ENCODE measurements around the gene ALOXE3. TPM values are rescaled to one million over a fixed set of nuclear protein-coding genes. Genes with fewer than 3 reads are reported as not detected.

ALOXE3 gene
- total and polyA plus RNA-seq, 4 experiments from 2014 or later = 0.20 to 0.33 (median 0.32) TPM; not detected in 1

DNA sequence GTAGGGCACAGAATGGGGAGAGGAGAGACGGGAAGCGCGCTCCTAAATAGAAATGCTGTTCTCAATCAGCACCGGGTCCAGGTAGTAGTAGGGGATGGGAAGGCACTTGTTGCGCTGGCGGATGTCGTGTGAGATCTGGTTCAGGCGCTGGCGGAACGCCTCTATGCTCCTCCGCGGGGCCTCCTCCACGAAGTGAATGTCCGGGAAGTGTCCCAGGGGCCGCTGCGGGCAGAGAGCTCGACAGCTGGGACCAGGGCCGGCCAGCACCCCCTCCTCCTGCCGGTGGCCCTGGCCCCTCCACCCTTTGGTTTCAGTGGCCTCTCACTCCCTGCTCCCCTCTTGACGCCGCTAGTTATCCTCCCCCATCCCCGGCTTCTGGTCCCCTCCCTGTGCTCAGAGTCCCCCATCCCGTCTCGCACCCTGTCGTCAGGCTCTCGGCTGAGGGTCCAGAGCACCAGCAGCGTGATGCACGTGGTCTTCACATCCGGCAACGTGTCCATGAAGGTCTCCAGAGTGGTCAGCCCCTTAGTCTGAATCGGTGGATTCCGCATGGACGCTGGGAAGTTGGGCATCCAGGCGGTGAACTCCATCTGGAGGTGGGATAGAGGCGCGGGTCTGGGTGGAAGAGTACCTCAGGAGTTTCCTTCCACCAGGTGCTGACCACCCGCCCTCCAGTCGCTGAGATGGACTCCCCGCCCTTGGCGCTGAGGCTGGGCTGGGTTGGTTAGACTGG, 45.4 kb downstream of the ALOXE3 start:
- intact Hi-C loops (cut with micrococcal nuclease) = loop anchor here (1.0 to 5.0 kb wide), 3 partner anchors 37 to 224 kb away; partner anchors contain the start of genes ALOXE3 and SLC25A35
- Histone ChIP-seq H3K4me3 (ENCODE audit: low read length in 2 of 2) (peak overlapping the region in 1 of 2 donors; percentile 33), H3K36me3 (ENCODE audit: insufficient read depth, low read length) (no peaks in the 10 kb centered on the region), H3K27me3 (ENCODE audit: insufficient read depth, low read length) (peaks cover 24% of the 10 kb centered on the region), H3K4me1 (ENCODE audit: insufficient read depth, low read length) (peaks cover 23% of the 10 kb centered on the region), H3K9me3 (ENCODE audit: control insufficient read depth in 1 of 2, low read length in 2 of 2) (no peaks in the 10 kb centered on the region), H3K27ac (ENCODE audit: low read depth, low read length) (no peak overlapping the region)
- Mint-ChIP-seq H3K36me3 (no peaks in the 10 kb centered on the region), H3K9me3 (peaks cover 0 to 2% (median 0%) of the 10 kb centered on the region in 8 donors), H3K4me3 (peak overlapping the region; percentile 74 to 97 (median 85)), H3K27me3 (peaks cover 12 to 20% of the 10 kb centered on the region in 2 donors), H3K4me1 (peaks cover 15 to 29% (median 23%) of the 10 kb centered on the region in 4 donors), H3K27ac (peak overlapping the region in 3 of 7 donors; percentile 27 to 76 (median 65))
- peak in 4 of 5 donors; percentile 26 to 49 (median 36) for DNase-seq
- ChIA-PET CTCF (ENCODE audit: partially characterized antibody) (interaction anchor here (0.6 to 9.9 kb wide), 20 partner anchors 7 to 228 kb away, joined by 3 to 147 read pairs (median 8); partner anchors contain the start of genes ALOX12B, ALOXE3 and RNF227), POLR2A (ENCODE audit: partially characterized antibody) (interaction anchor here (0.6 to 2.8 kb wide), 4 partner anchors 15 to 91 kb away, joined by 3 to 9 read pairs (median 3); no protein-coding TSS in a partner anchor)

DNA sequence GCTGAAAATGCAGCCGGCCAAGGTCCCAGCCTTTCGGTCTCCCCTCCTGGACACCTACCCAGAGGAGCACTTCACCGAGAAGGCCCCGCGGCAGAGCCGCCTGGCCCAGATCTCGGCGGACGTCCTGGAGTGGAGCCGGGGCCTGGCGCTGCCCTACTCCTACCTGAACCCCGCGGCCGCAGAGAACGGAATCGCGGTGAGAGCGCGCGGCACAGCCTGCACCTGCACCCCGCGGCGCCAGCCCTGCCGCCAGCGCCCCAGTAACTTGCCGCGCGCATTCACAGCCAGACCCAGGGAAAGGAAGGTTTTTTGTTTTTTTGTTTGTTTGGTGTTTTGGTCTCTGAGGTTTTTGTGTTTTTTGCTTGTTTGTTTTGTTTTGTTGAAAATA, 46.0 kb downstream of the ALOXE3 start:
- Mint-ChIP-seq H3K27ac (peak overlapping the region in 3 of 7 donors; percentile 6 to 65 (median 27)), H3K4me3 (peak overlapping the region; percentile 74 to 97 (median 80)), H3K36me3 (no peaks in the 10 kb centered on the region), H3K4me1 (peaks cover 14 to 29% (median 23%) of the 10 kb centered on the region in 4 donors), H3K9me3 (peaks cover 0 to 2% (median 0%) of the 10 kb centered on the region in 8 donors), H3K27me3 (peaks cover 13 to 22% of the 10 kb centered on the region in 2 donors)
- Histone ChIP-seq H3K36me3 (ENCODE audit: insufficient read depth, low read length) (no peaks in the 10 kb centered on the region), H3K27ac (ENCODE audit: low read depth, low read length) (no peak overlapping the region), H3K4me3 (ENCODE audit: low read length in 2 of 2) (peak overlapping the region in 1 of 2 donors; percentile 33), H3K9me3 (ENCODE audit: control insufficient read depth in 1 of 2, low read length in 2 of 2) (no peaks in the 10 kb centered on the region), H3K27me3 (ENCODE audit: insufficient read depth, low read length) (peaks cover 24% of the 10 kb centered on the region), H3K4me1 (ENCODE audit: insufficient read depth, low read length) (peaks cover 23% of the 10 kb centered on the region)
- ChIA-PET POLR2A (ENCODE audit: partially characterized antibody) (no interaction called here), CTCF (ENCODE audit: partially characterized antibody) (interaction anchor here (1.7 to 9.9 kb wide), 3 partner anchors 13 to 228 kb away, joined by 8 to 147 read pairs (median 15); no protein-coding TSS in a partner anchor)
- intact Hi-C loops (cut with micrococcal nuclease) = loop anchor here (2.0 to 5.0 kb wide), 2 partner anchors 46 to 225 kb away; partner anchors contain the start of genes ALOXE3 and SLC25A35
- DNase-seq = peak in 2 of 5 donors; percentile 18 to 20

DNA sequence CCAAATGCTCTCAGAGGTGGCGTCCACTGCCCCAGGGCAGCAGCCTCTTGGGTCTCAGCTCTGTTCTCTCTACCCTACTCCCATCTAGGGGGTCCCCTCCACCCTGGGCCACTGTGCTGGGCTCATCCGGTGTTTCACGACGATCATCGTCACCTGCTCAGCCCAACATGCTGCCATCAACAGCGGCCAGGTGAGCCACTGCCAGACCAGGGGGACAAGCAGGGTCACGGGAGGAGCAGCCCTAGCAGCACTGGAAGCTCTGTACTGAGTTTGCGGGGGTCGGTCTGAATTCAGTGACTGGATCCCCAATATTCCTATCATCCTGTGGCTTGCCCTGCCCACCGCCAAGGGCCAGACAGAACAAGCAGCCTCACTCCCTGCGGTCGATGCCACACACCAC, 46.8 kb downstream of the ALOXE3 start:
- intact Hi-C loops (cut with micrococcal nuclease) = loop anchor here (5.0 kb wide), 1 partner anchor 226 kb away; the partner anchor contains the start of gene SLC25A35
- POLR2A ChIA-PET (ENCODE audit: partially characterized antibody) = interaction anchor here (1.6 to 1.8 kb wide), 2 partner anchors 11 to 19 kb away, joined by 3 to 5 read pairs; no protein-coding TSS in a partner anchor

DNA sequence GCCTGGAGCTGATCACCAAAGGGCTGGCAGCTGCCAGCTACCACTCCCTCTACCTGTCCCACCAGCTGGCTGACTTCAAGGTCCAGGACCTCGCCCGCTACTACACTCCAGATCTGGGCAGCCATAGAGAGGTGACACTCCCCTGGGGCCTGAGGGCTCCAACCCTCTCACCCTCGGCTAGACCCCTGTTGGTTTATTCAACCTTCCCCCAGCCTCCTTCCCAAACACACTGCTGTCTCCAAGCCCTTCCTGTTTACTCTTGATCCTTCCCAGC, 48.8 kb downstream of the ALOXE3 start:
- H3K4me3 Mint-ChIP-seq = no peak overlapping the region
- H3K9me3 ChIP-seq (ENCODE audit: control insufficient read depth in 1 of 2, low read length in 2 of 2) = no peaks in the 10 kb centered on the region
- H3K36me3 ChIP-seq (ENCODE audit: insufficient read depth, low read length) = no peaks in the 10 kb centered on the region
- H3K4me1 Mint-ChIP-seq = peaks cover 14 to 28% (median 22%) of the 10 kb centered on the region in 4 donors
- ChIA-PET POLR2A (ENCODE audit: partially characterized antibody) (no interaction called here), CTCF (ENCODE audit: partially characterized antibody) (interaction anchor here (1.1 to 9.9 kb wide), 6 partner anchors 10 to 152 kb away, joined by 3 to 147 read pairs (median 6); partner anchors contain the start of gene ALOXE3)
- intact Hi-C loops (cut with micrococcal nuclease) = no loop called here
- peaks cover 14 to 17% of the 10 kb centered on the region in 2 donors for H3K27me3 Mint-ChIP-seq
- no peaks in the 10 kb centered on the region for H3K36me3 Mint-ChIP-seq
- peaks cover 0 to 4% (median 0%) of the 10 kb centered on the region in 8 donors for H3K9me3 Mint-ChIP-seq
- H3K4me3 ChIP-seq (ENCODE audit: low read length in 2 of 2) = no peak overlapping the region
- no peak overlapping the region for H3K27ac Mint-ChIP-seq
- no peak overlapping the region for H3K27ac ChIP-seq (ENCODE audit: low read depth, low read length)
- H3K4me1 ChIP-seq (ENCODE audit: insufficient read depth, low read length) = peaks cover 23% of the 10 kb centered on the region
- DNase-seq = no peak
- H3K27me3 ChIP-seq (ENCODE audit: insufficient read depth, low read length) = peaks cover 23% of the 10 kb centered on the region

More for the DNA sequence above, 46.8 kb downstream of the ALOXE3 start:
- CTCF ChIA-PET (ENCODE audit: partially characterized antibody) = interaction anchor here (0.6 to 9.9 kb wide), 5 partner anchors 8 to 258 kb away, joined by 4 to 147 read pairs (median 8); no protein-coding TSS in a partner anchor
- H3K9me3 ChIP-seq (ENCODE audit: control insufficient read depth in 1 of 2, low read length in 2 of 2) = no peaks in the 10 kb centered on the region
- H3K4me1 Mint-ChIP-seq = peaks cover 14 to 29% (median 23%) of the 10 kb centered on the region in 4 donors
- H3K27me3 ChIP-seq (ENCODE audit: insufficient read depth, low read length) = peaks cover 24% of the 10 kb centered on the region
- peaks cover 0 to 2% (median 0%) of the 10 kb centered on the region in 8 donors for H3K9me3 Mint-ChIP-seq
- H3K27ac Mint-ChIP-seq = peak overlapping the region in 1 of 7 donors; percentile 37
- no peak overlapping the region for H3K4me3 ChIP-seq (ENCODE audit: low read length in 2 of 2)
- H3K27ac ChIP-seq (ENCODE audit: low read depth, low read length) = no peak overlapping the region
- H3K36me3 ChIP-seq (ENCODE audit: insufficient read depth, low read length) = no peaks in the 10 kb centered on the region
- H3K4me3 Mint-ChIP-seq = peak overlapping the region in 1 of 8 donors; percentile 97
- DNase-seq = no peak
- no peaks in the 10 kb centered on the region for H3K36me3 Mint-ChIP-seq
- H3K27me3 Mint-ChIP-seq = peaks cover 13 to 22% of the 10 kb centered on the region in 2 donors
- peaks cover 23% of the 10 kb centered on the region for H3K4me1 ChIP-seq (ENCODE audit: insufficient read depth, low read length)

GRCh38 chr17:8068736-8069586, 49.4 kb downstream of the ALOXE3 start:
- Mint-ChIP-seq H3K27me3 (peaks cover 13 to 18% of the 10 kb centered on the region in 2 donors), H3K36me3 (no peaks in the 10 kb centered on the region), H3K4me1 (peaks cover 12 to 22% (median 18%) of the 10 kb centered on the region in 4 donors), H3K4me3 (no peak overlapping the region), H3K9me3 (peaks cover 0 to 4% (median 0%) of the 10 kb centered on the region in 8 donors), H3K27ac (no peak overlapping the region)
- intact Hi-C loops (cut with micrococcal nuclease) = no loop called here
- DNase-seq = no peak
- ChIA-PET CTCF (ENCODE audit: partially characterized antibody) (interaction anchor here (1.1 to 9.9 kb wide), 6 partner anchors 9 to 151 kb away, joined by 3 to 147 read pairs (median 6); partner anchors contain the start of gene ALOXE3), POLR2A (ENCODE audit: partially characterized antibody) (no interaction called here)
- Histone ChIP-seq H3K27ac (ENCODE audit: low read depth, low read length) (no peak overlapping the region), H3K36me3 (ENCODE audit: insufficient read depth, low read length) (no peaks in the 10 kb centered on the region), H3K4me1 (ENCODE audit: insufficient read depth, low read length) (peaks cover 21% of the 10 kb centered on the region), H3K4me3 (ENCODE audit: low read length in 2 of 2) (no peak overlapping the region), H3K27me3 (ENCODE audit: insufficient read depth, low read length) (peaks cover 19% of the 10 kb centered on the region), H3K9me3 (ENCODE audit: control insufficient read depth in 1 of 2, low read length in 2 of 2) (no peaks in the 10 kb centered on the region)

DNA sequence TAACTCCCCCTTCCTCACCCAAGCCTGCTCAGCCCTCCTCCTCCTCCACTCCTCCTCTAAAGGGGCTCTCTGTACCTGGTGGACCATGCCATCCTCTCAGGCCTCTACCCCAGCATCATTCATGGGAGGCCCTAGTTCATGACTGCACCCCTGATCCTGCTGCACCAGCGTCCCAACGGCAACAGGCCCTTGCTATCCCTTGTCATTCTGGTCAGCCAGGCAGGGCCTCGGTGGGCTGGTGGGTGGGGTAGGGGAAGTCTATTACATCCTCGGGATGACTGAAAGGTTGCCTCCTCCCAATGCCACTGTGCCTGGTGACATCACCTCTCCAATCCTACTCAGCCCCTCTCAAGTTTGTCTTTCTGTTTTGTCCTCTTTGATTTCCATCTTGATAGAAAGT, 50.5 kb downstream of the ALOXE3 start:
- Mint-ChIP-seq H3K4me1 (peaks cover 3 to 11% (median 7%) of the 10 kb centered on the region in 4 donors), H3K36me3 (no peaks in the 10 kb centered on the region), H3K9me3 (peaks cover 0 to 4% (median 0%) of the 10 kb centered on the region in 8 donors), H3K4me3 (peak overlapping the region in 1 of 8 donors; percentile 68), H3K27me3 (peaks cover 17 to 23% of the 10 kb centered on the region in 2 donors), H3K27ac (no peak overlapping the region)
- no peak for DNase-seq
- Histone ChIP-seq H3K36me3 (ENCODE audit: insufficient read depth, low read length) (no peaks in the 10 kb centered on the region), H3K27ac (ENCODE audit: low read depth, low read length) (no peak overlapping the region), H3K4me1 (ENCODE audit: insufficient read depth, low read length) (peaks cover 9% of the 10 kb centered on the region), H3K27me3 (ENCODE audit: insufficient read depth, low read length) (peaks cover 25% of the 10 kb centered on the region), H3K4me3 (ENCODE audit: low read length in 2 of 2) (no peak overlapping the region), H3K9me3 (ENCODE audit: control insufficient read depth in 1 of 2, low read length in 2 of 2) (no peaks in the 10 kb centered on the region)
- intact Hi-C loops (cut with micrococcal nuclease) = no loop called here
- ChIA-PET POLR2A (ENCODE audit: partially characterized antibody) (no interaction called here), CTCF (ENCODE audit: partially characterized antibody) (interaction anchor here (1.3 to 9.9 kb wide), 2 partner anchors 8 to 42 kb away, joined by 4 to 147 read pairs; no protein-coding TSS in a partner anchor)

Measured in CD4-positive, alpha-beta memory T cell (primary cell).